ENCODE measurements around the gene RSPRY1.

DNA sequence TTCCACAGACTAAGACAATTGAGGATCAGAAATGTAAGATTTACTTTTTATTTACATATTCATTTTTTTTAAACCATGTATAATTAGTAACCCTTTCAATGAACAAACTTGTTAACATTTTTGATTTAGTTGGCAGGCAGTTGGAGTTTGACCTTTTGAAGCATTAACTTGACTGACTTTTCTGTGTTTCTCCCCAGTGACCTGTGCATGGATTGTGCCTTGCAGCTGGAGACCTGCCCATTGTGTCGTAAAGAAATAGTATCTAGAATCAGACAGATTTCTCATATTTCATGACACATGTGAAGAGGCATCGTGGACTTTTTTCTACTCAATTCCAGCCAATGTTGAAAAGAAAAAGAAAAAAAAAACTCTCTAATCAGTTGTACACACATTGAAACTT is 52.6 kb downstream of the RSPRY1 start:
- no peak for TF ChIP-seq POLR2A (IDR thresholded peaks at IDR 0.05)
- TF ChIP-seq, protein P1, sequence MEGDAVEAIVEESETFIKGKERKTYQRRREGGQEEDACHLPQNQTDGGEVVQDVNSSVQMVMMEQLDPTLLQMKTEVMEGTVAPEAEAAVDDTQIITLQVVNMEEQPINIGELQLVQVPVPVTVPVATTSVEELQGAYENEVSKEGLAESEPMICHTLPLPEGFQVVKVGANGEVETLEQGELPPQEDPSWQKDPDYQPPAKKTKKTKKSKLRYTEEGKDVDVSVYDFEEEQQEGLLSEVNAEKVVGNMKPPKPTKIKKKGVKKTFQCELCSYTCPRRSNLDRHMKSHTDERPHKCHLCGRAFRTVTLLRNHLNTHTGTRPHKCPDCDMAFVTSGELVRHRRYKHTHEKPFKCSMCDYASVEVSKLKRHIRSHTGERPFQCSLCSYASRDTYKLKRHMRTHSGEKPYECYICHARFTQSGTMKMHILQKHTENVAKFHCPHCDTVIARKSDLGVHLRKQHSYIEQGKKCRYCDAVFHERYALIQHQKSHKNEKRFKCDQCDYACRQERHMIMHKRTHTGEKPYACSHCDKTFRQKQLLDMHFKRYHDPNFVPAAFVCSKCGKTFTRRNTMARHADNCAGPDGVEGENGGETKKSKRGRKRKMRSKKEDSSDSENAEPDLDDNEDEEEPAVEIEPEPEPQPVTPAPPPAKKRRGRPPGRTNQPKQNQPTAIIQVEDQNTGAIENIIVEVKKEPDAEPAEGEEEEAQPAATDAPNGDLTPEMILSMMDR (IDR thresholded peaks at IDR 0.05): no peak
